ENCODE results near the gene GOLPH3L.

GRCh38 chr1:150627826-150628410 lies 69.0 kb downstream of the GOLPH3L start:
- no peak for TF ChIP-seq CTCF (IDR thresholded peaks at IDR 0.05)
- no peak for TF ChIP-seq POLR2A (IDR thresholded peaks at IDR 0.05)
- TF ChIP-seq POLR2AphosphoS5 (IDR thresholded peaks at IDR 0.05), result no peak
- no peak for TF ChIP-seq EP300 (IDR thresholded peaks at IDR 0.05)

Measured in gastroesophageal sphincter (tissue), 3 donors.